Measurements from ENCODE around the gene SHISA4. TPM values are rescaled to one million over a fixed set of nuclear protein-coding genes. Genes with fewer than 3 reads are reported as not detected.

SHISA4 gene
- total and polyA plus RNA-seq, 2 of the 8 experiments (the other 6 are each of a cell fraction or from before 2014, with no cell fraction given), result 7.8 to 28.9 TPM

DNA sequence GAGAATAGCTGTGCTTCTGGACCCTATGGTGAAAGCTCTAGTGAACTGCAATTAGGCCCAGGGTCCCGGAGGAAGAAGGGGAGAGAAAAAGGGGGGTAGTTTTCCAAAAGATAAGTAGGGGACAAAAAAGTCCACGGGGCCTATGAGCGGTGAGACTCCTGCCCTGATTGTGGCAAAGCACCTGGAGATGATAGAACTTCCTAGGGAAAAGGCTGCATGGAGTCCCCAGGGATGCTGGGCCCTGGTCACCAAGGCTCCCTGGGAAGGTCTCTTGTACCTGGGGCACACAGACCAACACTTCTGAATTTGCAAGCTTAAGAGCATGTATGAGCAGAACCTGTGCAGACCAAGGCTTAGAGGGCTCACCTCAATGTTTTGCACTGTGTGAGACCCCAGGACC lies 5.4 kb upstream of the SHISA4 start (continued):
- TF ChIP-seq, protein P1, sequence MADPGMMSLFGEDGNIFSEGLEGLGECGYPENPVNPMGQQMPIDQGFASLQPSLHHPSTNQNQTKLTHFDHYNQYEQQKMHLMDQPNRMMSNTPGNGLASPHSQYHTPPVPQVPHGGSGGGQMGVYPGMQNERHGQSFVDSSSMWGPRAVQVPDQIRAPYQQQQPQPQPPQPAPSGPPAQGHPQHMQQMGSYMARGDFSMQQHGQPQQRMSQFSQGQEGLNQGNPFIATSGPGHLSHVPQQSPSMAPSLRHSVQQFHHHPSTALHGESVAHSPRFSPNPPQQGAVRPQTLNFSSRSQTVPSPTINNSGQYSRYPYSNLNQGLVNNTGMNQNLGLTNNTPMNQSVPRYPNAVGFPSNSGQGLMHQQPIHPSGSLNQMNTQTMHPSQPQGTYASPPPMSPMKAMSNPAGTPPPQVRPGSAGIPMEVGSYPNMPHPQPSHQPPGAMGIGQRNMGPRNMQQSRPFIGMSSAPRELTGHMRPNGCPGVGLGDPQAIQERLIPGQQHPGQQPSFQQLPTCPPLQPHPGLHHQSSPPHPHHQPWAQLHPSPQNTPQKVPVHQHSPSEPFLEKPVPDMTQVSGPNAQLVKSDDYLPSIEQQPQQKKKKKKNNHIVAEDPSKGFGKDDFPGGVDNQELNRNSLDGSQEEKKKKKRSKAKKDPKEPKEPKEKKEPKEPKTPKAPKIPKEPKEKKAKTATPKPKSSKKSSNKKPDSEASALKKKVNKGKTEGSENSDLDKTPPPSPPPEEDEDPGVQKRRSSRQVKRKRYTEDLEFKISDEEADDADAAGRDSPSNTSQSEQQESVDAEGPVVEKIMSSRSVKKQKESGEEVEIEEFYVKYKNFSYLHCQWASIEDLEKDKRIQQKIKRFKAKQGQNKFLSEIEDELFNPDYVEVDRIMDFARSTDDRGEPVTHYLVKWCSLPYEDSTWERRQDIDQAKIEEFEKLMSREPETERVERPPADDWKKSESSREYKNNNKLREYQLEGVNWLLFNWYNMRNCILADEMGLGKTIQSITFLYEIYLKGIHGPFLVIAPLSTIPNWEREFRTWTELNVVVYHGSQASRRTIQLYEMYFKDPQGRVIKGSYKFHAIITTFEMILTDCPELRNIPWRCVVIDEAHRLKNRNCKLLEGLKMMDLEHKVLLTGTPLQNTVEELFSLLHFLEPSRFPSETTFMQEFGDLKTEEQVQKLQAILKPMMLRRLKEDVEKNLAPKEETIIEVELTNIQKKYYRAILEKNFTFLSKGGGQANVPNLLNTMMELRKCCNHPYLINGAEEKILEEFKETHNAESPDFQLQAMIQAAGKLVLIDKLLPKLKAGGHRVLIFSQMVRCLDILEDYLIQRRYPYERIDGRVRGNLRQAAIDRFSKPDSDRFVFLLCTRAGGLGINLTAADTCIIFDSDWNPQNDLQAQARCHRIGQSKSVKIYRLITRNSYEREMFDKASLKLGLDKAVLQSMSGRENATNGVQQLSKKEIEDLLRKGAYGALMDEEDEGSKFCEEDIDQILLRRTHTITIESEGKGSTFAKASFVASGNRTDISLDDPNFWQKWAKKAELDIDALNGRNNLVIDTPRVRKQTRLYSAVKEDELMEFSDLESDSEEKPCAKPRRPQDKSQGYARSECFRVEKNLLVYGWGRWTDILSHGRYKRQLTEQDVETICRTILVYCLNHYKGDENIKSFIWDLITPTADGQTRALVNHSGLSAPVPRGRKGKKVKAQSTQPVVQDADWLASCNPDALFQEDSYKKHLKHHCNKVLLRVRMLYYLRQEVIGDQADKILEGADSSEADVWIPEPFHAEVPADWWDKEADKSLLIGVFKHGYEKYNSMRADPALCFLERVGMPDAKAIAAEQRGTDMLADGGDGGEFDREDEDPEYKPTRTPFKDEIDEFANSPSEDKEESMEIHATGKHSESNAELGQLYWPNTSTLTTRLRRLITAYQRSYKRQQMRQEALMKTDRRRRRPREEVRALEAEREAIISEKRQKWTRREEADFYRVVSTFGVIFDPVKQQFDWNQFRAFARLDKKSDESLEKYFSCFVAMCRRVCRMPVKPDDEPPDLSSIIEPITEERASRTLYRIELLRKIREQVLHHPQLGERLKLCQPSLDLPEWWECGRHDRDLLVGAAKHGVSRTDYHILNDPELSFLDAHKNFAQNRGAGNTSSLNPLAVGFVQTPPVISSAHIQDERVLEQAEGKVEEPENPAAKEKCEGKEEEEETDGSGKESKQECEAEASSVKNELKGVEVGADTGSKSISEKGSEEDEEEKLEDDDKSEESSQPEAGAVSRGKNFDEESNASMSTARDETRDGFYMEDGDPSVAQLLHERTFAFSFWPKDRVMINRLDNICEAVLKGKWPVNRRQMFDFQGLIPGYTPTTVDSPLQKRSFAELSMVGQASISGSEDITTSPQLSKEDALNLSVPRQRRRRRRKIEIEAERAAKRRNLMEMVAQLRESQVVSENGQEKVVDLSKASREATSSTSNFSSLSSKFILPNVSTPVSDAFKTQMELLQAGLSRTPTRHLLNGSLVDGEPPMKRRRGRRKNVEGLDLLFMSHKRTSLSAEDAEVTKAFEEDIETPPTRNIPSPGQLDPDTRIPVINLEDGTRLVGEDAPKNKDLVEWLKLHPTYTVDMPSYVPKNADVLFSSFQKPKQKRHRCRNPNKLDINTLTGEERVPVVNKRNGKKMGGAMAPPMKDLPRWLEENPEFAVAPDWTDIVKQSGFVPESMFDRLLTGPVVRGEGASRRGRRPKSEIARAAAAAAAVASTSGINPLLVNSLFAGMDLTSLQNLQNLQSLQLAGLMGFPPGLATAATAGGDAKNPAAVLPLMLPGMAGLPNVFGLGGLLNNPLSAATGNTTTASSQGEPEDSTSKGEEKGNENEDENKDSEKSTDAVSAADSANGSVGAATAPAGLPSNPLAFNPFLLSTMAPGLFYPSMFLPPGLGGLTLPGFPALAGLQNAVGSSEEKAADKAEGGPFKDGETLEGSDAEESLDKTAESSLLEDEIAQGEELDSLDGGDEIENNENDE (IDR thresholded peaks at IDR 0.05; ENCODE audit: insufficient replicate concordance, low read length), result no peak
- no peak for TF ChIP-seq CTBP2 (IDR thresholded peaks at IDR 0.05; ENCODE audit: borderline replicate concordance, insufficient read depth, insufficient read length, low read length)

Measured in H1 (cell line).